Left hindlimb (tissue), 1 donor: ENCODE data around the gene CA5A.
"Not testable (repeated sequence)": the region's sequence is repeated elsewhere in the genome, so short reads cannot be mapped to it uniquely, and the experiment has no call there.

Source experiments
- DNase-seq: peaks from one replicate; pipeline ENCODE4 v3.0.0-alpha.2; 2018

The CA5A gene

DNA sequence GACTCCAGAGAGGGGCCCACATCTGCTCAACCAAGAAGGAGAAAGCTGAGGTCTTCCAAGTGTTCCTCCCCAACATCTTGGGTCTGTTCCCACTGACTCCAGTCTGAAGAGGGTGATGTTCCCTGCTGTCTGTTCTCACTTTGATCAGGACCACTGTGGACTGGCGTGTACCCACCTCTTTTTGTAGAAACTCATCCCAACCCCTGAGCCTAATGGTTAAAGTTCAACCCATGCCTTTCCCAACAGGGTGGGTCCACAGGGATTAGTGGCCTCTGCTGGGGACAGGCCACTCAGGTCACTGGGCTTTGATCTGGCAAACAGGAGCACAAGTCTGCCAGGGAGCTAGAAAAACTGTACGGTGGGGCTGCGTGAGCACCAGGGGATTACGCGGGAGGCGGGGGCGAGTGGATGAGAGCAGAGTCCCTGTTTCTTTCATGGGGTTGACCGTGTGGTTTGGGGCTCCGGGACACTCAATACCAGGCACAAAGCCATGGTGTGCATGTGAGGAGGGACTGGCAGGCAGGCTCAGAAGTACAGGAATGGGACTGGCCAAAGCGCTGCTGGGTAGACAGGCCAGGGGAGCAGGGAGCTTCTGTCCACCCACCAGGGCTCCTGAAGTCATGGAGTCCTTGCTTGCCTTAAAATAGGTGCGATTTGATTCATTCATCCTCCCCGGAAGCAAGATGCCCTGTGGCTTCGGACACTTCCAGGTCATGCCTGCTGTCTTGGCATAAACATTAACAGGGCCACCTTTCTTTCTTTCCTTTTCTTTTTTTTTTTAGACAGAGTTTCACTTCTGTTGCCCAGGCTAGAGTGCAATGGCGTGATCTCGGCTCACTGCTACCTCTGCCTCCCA, at the start of gene CA5A:
TSS of gene CA5A (minus strand) at position 155 of the 856 bp plus-strand sequence. CDS start at position 76, 79 bp downstream.
- no peak for DNase-seq

DNA sequence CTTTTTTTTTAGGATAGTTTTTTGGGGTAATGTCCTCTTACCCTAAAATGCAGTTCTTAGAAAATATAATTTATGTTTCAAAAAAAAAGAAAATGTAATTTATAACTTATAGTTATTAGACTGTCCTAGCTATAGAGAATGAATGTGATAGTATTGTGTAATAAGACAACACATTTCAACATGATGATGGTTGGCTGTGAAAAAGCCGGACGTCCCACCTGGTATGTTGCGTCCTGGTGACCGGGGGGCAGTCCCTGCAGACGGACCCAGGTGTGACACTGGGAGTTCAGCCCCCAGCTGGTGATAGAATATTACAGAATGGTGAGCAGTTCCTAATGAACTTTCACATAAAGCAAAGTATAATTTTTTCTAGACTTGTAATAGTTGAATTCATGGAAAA, 49.2 kb upstream of the CA5A start:
- not testable (repeated sequence) for DNase-seq

DNA sequence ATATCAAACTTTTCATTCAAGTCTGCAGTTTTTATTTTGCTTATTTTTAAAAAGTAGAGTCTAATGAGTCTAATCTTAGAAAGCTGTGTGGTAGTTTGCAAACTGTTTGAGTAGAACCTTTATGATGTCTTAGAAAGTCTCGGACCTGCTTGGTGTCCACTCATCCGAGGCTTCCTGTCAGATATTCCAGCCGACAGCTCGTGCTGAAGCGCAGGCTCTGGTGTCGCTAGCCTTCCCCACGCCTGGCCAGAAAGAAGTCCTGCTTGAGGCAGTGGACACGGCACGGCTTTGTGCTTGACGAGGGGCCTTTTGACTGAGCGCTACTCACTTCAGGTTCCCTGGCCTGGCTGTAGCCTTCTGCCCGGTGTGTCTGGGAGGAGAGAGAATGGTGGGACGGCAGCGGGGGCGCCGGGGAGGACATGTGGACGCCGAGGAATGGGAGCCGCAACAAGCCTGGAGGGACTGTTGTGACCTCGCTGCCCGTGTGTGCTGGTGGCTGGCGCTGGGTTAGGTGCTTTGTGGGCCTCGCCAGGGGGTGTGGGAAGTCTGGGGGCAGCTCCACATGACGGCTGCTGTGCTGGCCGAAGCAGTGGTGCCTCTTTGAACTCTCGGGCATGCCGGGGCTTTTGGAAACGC, 48.4 kb upstream of the CA5A start:
- no peak for DNase-seq

DNA sequence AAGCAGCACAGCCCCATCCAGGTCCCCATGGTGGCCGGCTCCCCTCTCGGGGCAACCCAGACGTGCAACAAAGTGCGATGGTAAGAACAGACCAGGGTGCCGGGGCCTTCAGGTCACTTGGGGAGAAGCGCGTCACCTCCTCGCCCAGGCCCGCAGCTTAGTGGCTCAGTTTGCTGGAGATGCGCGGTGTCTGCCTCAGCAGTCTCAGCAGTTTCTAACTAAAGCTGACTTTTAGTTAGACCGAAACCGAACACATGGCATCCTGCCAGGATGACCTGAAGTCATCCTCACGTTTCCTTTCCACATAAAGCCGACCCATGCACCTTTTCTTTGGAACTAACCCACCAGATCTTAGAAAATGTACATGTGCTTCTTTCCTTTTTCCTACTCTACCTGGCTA, 47.9 kb upstream of the CA5A start:
- DNase-seq, result not testable (repeated sequence)

DNA sequence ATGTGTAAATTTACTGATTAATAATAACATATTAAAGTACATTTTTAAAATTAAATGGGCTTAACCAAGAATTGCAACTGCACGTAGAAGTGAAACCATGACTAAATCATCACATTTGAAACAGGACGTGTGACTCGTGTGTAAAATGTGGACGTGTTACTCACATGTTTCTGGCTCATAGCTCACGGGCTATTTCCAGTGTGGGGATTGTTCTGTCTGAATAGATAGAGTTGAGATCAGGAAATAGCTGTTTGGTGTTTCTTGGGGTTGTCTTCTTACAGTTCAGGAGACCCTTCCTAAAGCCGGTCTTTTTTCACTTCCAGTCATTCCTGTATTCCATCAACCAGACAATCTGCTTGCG, 47.4 kb upstream of the CA5A start:
- DNase-seq, result not testable (repeated sequence)

DNA sequence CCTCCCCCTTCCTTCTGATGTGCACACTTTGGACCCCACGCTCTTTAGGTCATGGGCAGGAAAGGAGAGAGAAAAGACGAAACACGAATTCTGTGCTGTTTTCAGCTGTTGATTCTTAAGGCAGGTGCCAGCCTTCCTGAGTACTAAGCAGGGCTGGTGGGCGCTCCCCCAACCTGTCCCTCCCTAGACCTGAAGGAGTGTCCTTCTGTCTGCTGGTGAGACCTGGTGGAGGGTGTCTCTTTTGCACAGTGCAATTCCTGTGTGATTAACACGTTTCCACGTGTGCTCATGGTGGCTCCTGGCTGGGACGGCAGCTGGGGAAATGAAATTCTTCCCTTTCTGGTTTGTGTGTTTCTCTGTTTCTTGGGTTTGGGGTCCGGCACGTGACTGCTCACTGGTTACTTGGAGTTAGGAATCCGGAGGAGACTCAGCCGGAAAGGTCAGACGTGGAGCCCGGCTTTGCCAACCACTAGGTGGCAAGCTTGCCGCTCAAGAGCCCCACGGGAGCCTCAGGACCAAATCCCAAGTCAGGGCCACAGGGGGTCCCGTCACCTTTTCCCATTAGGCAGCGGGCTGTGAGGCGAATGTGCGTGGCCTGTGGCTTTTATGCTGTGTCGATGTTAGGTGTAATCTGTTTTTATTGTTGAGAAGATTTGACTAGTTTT, 46.9 kb upstream of the CA5A start:
- not testable (repeated sequence) for DNase-seq

DNA sequence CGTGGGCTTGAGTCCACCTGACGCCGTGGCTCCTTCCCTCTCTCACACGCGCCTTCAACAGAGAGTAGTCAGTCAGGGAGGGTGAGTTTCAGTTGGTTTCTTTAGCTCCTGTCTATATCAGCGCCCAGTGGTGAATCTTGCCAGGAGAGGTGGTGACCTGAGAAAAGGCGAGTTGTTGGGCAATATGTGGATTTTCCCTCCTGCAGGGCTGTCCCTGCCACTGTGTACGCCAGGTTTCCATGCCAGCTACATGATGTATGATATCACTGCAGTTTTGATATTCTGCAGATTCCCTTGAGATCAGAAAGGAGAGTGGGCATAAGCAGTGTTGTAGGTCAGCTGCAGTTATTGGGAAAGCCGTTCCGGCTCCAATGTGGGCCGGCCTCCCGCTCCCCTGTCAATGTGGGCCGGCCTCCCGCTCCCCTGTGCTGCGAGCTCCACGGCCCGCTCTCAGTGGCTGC, 46.3 kb upstream of the CA5A start:
- no peak for DNase-seq

DNA sequence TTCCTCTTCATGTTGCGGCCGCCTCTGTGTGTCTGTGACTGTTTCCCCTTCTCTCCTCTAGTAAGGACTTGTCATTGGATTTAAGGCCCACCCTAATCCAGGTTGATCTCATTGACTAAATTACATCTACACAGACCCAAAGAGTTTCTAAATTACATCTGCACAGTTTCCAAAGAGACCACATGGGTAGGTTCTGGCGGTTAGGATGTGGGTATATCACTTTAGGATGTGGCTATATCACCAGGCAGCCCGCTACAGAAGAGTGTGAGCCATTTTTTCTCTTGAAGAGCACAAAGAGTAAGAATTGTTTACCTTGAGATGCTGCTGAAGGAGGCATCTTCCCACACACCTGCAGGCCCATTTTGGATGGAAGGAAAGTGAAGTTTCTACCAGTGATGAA, 45.0 kb upstream of the CA5A start:
- not testable (repeated sequence) for DNase-seq

DNA sequence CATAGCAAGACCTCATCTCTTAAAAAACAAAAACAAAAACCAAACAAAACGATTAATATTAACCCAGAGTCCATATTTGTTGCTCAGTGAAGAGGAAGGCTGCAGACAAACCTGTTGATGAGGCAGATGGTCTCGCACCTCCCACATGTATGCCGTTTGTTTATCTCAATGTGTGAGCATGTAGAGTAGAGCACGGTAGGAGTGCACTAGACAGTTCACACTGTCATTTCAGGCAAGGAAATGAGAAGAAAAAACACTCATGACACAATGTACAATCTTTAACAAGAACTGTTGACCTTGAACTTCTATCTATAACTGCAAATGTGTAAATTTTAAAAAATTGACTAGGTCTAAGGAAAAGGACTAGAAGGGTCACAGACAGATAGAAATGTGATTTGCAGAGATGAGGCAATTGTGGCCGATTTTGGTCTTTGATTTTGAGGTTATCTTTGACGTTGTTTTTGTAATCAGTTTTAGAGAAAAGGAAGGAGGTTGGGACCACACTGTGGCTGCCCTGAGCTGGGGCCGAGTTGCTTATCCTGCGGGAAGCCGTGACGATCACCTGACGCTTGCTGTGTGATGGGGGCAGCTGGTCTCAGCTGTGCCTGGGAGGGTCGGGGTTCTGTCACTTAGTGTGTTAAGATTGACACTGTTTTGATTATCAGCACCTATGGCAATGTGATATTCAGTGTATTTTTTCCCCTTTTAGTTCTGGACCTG, 43.7 kb upstream of the CA5A start:
- not testable (repeated sequence) for DNase-seq

DNA sequence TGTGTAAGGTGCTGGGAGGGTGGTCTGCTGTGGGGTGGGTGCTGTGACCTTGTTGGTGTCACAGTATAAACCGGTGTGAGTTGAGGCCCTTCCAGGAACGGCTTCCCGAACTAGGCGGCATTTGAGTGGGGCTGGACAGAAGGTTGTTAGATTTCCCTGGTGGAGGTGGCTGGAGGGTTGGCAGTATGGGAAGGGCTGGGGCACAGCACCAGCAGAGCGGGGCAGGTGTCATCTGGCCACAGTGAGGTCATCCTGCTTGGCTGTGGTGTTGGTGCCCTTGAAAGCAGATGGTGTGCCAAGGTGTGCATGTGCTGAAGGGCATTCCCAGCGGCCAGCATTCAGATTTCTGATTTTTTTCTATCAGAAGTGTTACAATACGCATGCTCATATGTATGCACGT, 43.0 kb upstream of the CA5A start:
- no peak for DNase-seq

DNA sequence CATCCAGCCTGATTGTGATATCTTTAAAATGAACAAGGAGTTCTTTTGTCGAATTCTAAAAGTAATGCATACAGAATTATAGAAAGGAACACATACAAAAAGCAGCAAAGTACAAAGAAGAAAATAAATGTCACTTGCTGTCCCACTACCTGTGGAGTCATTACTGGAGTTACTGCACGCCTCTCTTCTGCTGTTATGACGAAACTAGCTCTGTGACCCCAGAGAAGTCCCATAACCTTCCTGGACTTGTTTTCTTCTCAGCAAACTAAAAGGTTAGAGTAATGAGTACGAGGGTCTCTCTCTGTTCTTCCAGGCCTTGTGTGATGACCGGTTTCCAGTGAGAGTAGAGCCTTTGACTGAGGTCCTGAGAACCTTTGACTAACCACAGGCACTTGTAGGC, 41.8 kb upstream of the CA5A start:
- no peak for DNase-seq

DNA sequence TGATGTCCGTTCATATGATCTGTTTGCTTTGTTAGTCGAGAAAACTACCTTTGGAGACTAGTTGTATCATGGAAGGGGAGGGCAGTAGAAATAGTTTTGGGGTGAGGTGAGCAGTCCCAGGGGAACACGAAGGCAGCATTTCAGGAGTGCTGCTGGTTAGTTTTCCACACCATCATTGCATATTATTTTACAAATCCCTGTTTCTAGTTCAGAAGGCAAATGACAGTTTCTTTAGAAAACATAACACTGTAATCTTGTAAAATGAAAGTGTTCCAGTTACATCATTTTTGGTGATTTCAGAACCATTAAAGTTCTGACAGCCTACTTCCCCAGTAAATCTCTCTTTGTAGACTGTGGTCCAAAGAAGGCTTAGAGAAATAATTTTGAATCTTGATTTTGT, 40.3 kb upstream of the CA5A start:
- no peak for DNase-seq

DNA sequence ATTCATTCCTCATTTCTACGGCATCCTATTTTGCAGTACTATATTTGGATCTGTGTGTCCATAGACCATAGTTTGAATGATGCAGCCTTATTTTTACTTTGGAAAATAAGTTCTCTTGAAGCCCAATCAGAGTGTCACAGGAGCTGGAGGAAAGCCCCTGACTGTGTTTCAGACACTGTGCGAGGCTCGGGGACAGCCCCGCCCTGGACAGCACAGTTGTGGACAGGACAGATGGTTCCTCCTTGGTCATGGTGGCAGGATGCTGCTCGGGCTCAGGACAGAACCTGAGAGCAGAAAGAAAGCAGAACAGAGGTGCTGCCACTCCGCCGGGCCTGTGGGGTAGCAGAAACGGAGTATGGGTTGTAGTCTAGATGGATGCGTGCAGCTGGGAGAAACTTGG, 37.8 kb upstream of the CA5A start:
- DNase-seq, result no peak

DNA sequence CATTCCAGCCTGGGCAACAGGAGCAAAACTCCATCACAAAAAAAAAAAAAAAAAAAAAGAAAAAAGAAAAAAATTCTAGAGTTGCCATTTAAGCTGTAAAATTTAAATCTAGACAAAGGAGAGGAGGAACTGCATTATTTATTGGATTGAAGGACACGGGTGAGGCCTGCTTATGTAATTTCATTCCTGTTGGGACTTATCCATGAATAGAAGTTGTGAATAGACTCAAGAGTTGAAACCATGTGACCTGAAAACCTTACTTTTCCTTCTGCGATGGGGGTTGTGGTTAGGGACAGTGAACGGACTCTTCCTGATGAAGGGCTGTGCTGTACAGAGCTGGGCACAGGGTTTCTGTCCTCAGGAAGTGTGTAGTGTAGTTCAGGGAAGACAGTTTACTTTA, 37.4 kb upstream of the CA5A start:
- DNase-seq, result no peak

DNA sequence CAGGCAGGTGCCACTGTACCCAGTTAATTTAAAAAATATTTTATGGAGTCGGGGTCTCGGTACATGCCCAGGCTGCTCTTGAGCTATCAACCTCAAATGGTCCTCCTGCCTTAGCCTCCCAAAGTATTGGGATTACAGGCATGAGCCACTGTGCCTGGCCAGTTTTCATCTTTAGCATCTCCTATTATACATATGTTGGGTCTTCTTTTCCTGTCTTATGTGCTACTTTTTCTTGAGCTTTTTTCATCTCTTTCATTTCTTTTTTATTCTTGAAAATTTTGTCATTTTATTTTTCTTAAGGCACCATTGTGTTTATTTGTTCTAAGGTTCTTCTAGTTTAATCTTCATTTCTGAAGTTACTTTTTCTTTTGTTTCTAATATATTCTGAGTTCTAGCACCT, 35.6 kb upstream of the CA5A start:
- DNase-seq, result no peak

DNA sequence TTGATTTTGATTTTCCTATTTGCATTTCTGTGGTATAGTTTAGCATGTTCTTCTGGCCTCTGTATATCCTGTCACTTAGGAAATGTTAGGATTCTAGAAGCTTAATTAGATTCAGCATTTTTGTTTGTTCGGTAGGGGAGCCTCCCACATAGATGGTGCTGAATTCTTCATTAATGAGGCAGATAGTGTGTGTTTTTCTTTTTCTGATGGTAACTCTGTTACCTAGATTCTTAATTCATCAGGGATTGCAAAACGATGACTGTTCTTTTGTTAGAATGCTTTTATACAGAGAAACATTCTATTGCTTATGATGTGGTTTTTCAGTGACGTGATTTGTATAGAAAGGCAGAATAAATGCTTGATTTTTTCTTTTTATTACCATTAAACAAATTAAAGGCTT, 33.9 kb upstream of the CA5A start:
- no peak for DNase-seq

DNA sequence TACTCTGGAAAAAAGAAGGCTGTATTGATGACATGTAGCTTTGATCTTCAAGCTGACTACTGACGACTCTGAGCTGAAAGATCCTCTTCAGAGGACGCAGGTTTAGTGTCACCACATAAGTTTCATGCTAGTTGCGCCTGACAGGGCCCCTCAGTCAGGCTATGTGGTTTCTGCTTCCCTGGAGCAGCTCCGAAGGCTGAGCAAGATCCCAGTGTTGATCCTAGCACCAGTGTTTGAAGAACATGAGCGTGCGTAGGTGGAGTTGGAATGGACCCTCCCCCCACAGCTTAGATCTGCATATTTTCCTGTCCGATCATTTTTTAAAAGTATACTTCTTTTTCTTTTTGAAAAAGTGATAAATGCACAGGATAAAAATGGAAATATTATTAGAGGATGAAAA, 32.2 kb upstream of the CA5A start:
- no peak for DNase-seq

DNA sequence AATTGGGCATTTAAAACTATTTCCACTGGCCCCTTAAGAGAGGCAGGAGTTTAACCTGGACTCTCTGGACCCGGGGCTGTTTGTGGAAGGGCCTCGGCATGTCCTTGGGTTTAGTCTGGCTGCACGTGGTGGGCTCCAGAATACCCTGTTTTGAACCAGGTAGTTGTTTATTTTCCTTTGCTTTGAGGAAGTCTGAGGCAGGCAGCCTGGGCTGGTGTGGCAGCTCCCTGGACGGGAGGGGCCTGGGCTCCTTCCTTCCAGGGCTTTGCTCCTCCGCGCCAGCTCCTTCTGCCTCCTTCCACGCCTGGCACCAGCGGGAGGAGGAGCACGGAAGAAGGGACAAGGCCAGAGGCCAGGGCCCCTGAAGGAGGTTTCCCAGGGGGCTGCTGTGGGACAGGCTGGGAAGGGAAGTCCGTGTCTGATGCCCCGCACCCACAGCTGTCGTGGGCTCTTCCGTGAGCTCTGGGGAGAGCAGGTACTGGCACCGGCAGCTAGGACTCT, 30.4 kb upstream of the CA5A start:
- no peak for DNase-seq

DNA sequence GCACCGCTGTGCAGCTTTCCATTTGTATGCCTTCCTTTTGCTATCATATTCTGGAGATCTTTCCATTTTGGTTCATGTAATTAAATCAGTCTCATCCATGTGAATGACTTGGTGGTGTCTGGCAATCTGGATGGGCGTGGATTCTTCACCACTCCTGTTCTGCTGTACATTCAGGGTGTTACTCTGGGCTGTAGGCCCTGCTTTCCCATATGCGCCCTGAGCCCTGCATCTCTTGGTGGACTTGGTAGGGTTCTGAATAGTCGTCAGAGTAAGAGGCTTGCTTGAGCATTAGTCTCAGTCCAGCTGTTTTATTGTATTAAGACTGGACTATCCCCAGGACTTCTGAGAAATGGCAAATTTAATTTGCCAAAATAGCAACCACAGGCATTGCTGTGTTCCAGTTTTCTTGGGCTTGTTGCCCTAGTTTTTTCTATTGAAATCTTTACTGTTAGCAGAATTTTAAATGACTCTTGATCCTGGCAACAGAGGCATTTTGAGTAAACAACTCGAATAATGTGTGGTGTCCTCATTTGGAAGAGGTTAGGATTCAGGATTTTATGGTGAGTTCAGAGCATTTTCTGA, 29.8 kb upstream of the CA5A start:
- no peak for DNase-seq

DNA sequence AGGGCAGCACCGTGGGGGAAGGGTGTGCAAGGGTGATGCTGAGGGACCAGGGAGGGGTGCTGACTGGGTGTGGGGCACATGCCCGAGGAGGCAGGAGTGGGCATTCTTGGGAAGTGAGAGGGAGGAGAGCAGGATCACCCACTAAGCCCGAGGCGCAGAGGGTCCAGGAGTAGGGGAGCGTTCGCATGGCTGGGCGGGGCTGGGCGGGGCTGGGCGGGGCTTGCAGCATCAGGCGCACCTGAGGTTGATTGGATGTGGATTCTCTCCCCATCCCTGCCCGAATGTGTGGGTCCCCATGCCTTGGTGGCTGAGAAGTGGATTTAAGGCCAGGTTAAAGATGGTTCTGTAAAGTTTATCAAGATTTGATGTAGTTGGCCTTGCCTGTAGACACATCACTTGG, 29.1 kb upstream of the CA5A start:
- no peak for DNase-seq

DNA sequence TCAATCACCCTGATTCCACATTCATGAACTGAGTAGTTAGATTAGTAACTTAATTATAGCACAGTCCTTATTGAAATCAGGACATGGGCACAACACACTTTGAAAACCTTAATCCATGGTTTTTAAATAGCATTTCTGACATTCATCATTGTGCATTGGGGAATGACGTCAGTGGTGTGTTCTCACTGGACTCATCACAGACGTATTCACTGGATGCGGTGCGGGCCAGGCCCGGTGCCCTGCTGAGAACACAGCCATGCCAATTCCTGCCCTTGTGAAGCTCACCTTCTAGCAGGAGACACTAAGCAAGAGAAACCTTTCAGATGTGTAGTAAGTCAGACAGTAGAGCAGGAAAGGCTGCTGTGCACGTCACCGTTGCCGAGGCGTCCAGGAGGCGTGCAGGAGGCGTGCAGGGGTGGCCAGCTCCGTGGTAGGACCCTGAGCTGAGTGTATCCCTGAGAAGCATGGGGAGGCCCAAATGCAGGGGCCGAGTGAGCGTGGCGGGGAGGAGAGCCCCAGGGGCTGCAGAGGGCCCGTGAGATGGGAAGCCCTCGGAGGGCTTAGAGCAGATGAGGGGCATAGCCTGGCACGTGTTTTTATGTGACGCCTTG, 27.8 kb upstream of the CA5A start:
- no peak for DNase-seq

DNA sequence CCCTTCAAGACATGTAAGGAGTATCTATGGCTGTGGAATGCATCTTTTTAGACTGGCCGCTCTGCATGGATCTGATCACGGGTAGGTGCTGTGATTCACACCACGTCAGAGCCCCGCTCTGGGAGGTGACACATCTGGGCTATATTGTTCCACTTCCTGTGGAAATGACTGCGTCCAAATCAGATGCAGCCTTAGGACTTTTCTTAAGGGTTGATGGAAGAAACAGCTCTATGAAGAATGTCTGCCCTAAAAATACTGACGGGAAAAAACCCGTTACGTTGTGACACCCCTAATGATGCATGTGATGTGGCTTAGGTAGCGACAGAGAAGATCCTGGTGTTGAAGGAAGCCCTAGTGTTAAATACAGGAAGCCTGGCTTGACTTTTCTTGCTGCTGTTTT, 27.1 kb upstream of the CA5A start:
- DNase-seq, result peak; percentile 73
